Measurements from ENCODE around the gene RNF214.

Gene RNF214

GRCh38 chr11:117287668-117288067 is 55.2 kb downstream of the RNF214 start:
- no peak for DNase-seq

- DNase-seq, result no peak
Observed at GRCh38 chr11:117289795-117290194, 57.3 kb downstream of the RNF214 start.

- DNase-seq, result no peak
Observed at GRCh38 chr11:117290809-117291396, 58.4 kb downstream of the RNF214 start, which contains the start of gene BACE1-AS. TSS of gene BACE1-AS (plus strand) at chr11:117291346.

GRCh38 chr11:117292616-117293015 is 60.1 kb downstream of the RNF214 start:
- DNase-seq, result no peak

GRCh38 chr11:117295438-117296137 is 63.1 kb downstream of the RNF214 start:
- DNase-seq, result peak; percentile 76 to 88

GRCh38 chr11:117296881-117297280 is 64.4 kb downstream of the RNF214 start:
- DNase-seq, result no peak

GRCh38 chr11:117298195-117298594 is 65.7 kb downstream of the RNF214 start:
- no peak for DNase-seq

- no peak for DNase-seq
Observed at GRCh38 chr11:117299351-117300282, 67.1 kb downstream of the RNF214 start.

GRCh38 chr11:117300283-117300663 is 67.8 kb downstream of the RNF214 start:
- no peak for DNase-seq

- DNase-seq, result no peak
Observed at GRCh38 chr11:117300773-117301172, 68.3 kb downstream of the RNF214 start.

GRCh38 chr11:117302228-117302627 is 69.8 kb downstream of the RNF214 start:
- no peak for DNase-seq

- no peak for DNase-seq
Observed at GRCh38 chr11:117303101-117303500, 70.6 kb downstream of the RNF214 start.

- DNase-seq, result no peak
Observed at GRCh38 chr11:117303646-117304315, 71.3 kb downstream of the RNF214 start.

- DNase-seq, result no peak
Observed at GRCh38 chr11:117305145-117305544, 72.7 kb downstream of the RNF214 start.

- no peak for DNase-seq
Observed at GRCh38 chr11:117309310-117309709, 76.8 kb downstream of the RNF214 start.

GRCh38 chr11:117313091-117313490 is 80.6 kb downstream of the RNF214 start:
- no peak for DNase-seq

- DNase-seq, result no peak
Observed at GRCh38 chr11:117313828-117314768, 81.6 kb downstream of the RNF214 start.

GRCh38 chr11:117314840-117315239 is 82.4 kb downstream of the RNF214 start:
- DNase-seq, result no peak

GRCh38 chr11:117315285-117316196 is 83.1 kb downstream of the RNF214 start:
- DNase-seq, result no peak

- peak; percentile 87 to 89 for DNase-seq
Observed at GRCh38 chr11:117316197-117316961, 83.9 kb downstream of the RNF214 start, which contains the start of gene BACE1. TSS of gene BACE1 (minus strand) at chr11:117316256. CDS start at chr11:117315795, 461 bp downstream.

Measured in hippocampal formation (tissue), 2 donors.